Amygdala (tissue), 56 donors: Measurements from ENCODE around the gene THAP4.

ENCODE experiments used
- DNase-seq, 56 donors: peaks; one replicate each; lab custom pipeline; 2025; lab: John Stamatoyannopoulos, UW

Gene THAP4

DNA sequence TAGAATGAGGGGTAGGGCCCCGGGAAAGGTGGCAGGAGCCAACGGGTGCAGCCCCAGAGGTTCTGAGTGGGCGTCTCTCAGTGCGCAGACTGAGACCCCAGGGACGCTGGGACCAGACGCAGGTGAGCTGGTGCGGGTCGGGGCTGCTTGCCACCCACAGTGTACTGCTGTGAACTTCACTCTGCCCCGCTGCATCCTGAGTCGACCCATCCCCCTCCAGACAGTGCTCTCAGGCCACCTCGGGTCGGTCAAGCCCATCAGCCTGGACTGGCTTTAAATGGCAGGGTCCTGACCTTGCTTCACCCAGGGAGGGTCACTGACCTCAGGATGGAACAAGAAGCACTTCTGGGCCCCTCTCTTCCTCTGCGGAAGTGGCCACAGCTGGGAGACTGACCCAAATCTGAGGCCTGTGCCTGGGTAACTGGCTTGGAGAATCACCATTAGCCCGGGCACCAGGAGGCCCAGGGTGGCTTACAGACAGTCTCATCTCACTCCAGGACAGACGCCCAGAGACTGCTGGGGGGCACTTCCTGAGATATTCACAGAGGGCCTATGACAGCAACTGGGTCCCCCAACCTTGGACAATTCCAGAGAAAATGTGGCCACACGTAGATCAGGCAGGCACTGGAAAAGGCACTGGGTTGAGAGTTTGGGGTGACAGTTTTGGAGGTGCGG lies 102.1 kb downstream of the THAP4 start:
- no peak for DNase-seq
